Stimulated activated CD8-positive, alpha-beta memory T cell treated with anti-CD3 and anti-CD28 coated beads, Interleukin-12 subunit alpha, Interleukin-12 subunit beta, amount 100 ng/mL, for 24 hours (primary cell): ENCODE data around the gene MTMR8.

Experiments used
- DNase-seq: peaks from one replicate; pipeline ENCODE4 v3.0.0-alpha.2; 2020; ENCODE audit errors: extremely low read depth

MTMR8 gene

GRCh38 chrX:64306712-64307111, 88.5 kb downstream of the MTMR8 start:
- no peak for DNase-seq

DNA sequence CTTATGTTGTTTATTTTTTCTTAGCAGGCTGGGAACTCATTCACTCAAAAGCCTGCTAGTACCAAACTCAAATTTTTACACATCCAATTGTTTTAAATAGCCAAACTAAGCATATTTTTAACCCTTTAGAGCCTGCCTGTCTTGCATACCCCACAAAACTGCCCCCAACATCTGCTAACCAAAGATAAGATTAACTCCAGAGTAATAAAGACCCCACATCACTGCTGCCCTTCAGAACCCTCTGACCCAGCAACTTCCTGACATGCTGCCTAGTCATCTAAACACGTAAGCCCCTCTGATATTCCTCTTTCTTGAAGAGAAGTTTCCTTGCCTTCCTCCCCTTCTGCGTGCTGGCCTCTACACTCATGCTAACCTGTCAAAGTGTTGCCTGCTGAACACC, 104.1 kb downstream of the MTMR8 start:
- DNase-seq: no peak

- DNase-seq: no peak
Observed at GRCh38 chrX:64265265-64265664, 130.0 kb downstream of the MTMR8 start.

- no peak for DNase-seq
Observed at GRCh38 chrX:64230123-64230970, 164.9 kb downstream of the MTMR8 start, which contains the start of gene ASB12. TSS of gene ASB12 (minus strand) at chrX:64230607. CDS start at chrX:64225650, 4,957 bp downstream.

- DNase-seq: no peak
Observed at GRCh38 chrX:64229154-64229553, 166.1 kb downstream of the MTMR8 start.
